Measurements from ENCODE around the gene BICRAL. TPM values are rescaled to one million over a fixed set of nuclear protein-coding genes. Genes with fewer than 3 reads are reported as not detected.
A peak's percentile ranks its signal among the peaks of the same experiment; 100 is the strongest.

The BICRAL gene
- total RNA-seq, 1 experiment from 2014 or later: 9.7 TPM

GRCh38 chr6:42896178-42896719 lies 114.4 kb downstream of the BICRAL start:
- POLR2A ChIA-PET: no interaction called here

GRCh38 chr6:42898891-42899361 lies 117.1 kb downstream of the BICRAL start:
- Mint-ChIP-seq H3K36me3 (no peaks in the 10 kb centered on the region), H3K9me3 (no peaks in the 10 kb centered on the region), H3K4me3 (no peak overlapping the region), H3K4me1 (peaks cover 32% of the 10 kb centered on the region), H3K27ac (no peak overlapping the region), H3K27me3 (ENCODE audit: low read depth) (no peaks in the 10 kb centered on the region)
- ATAC-seq (no peak), DNase-seq (ENCODE audit: low spot score) (peak; percentile 75)
- CTCF ChIA-PET: interaction anchor here (0.7 to 1.4 kb wide), 12 partner anchors 10 to 237 kb away, joined by 3 to 11 read pairs (median 4); partner anchors contain the start of genes PPP2R5D and RPL7L1
- POLR2A ChIA-PET: no interaction called here
- TF ChIP-seq IRF2 (CRISPR knock-in tag; IDR thresholded peaks at IDR 0.05; ENCODE audit: borderline replicate concordance, low read depth): no peak
- TF ChIP-seq CTCF (IDR thresholded peaks at IDR 0.05): peak; percentile 68

More at GRCh38 chr6:42896178-42896719, 114.4 kb downstream of the BICRAL start:
- no peaks in the 10 kb centered on the region for H3K9me3 Mint-ChIP-seq
- H3K4me3 Mint-ChIP-seq: no peak overlapping the region
- ATAC-seq (no peak), DNase-seq (ENCODE audit: low spot score) (no peak)
- no peaks in the 10 kb centered on the region for H3K27me3 Mint-ChIP-seq (ENCODE audit: low read depth)
- H3K4me1 Mint-ChIP-seq: peaks cover 25% of the 10 kb centered on the region
- CTCF ChIA-PET: interaction anchor here (1.2 kb wide), 1 partner anchor 234 kb away, joined by 3 read pairs; no protein-coding TSS in a partner anchor
- TF ChIP-seq PREB (CRISPR knock-in tag; IDR thresholded peaks at IDR 0.05; ENCODE audit: borderline replicate concordance) (no peak), ETV6 (CRISPR knock-in tag; IDR thresholded peaks at IDR 0.05) (no peak)
- no peaks in the 10 kb centered on the region for H3K36me3 Mint-ChIP-seq
- no peak overlapping the region for H3K27ac Mint-ChIP-seq

GRCh38 chr6:42899871-42900270 lies 118.0 kb downstream of the BICRAL start:
- H3K4me3 Mint-ChIP-seq: no peak overlapping the region
- POLR2A ChIA-PET: interaction anchor here (0.6 kb wide), 1 partner anchor 49 kb away, joined by 3 read pairs; no protein-coding TSS in a partner anchor
- DNase-seq (ENCODE audit: low spot score): no peak
- H3K36me3 Mint-ChIP-seq: no peaks in the 10 kb centered on the region
- CTCF ChIA-PET: interaction anchor here (0.8 to 3.6 kb wide), 4 partner anchors 12 to 244 kb away, joined by 3 to 19 read pairs (median 3); partner anchors contain the start of genes KLC4 and MRPL2
- no peaks in the 10 kb centered on the region for H3K9me3 Mint-ChIP-seq
- no peak for ATAC-seq
- no peaks in the 10 kb centered on the region for H3K27me3 Mint-ChIP-seq (ENCODE audit: low read depth)
- peak overlapping the region; percentile 69 for H3K27ac Mint-ChIP-seq
- H3K4me1 Mint-ChIP-seq: peaks cover 32% of the 10 kb centered on the region
- no peak for TF ChIP-seq SMAD3 (CRISPR knock-in tag; IDR thresholded peaks at IDR 0.05; ENCODE audit: borderline replicate concordance)
- TF ChIP-seq TEAD1 (CRISPR knock-in tag; IDR thresholded peaks at IDR 0.05): 0 out of 2 replicates have a peak, but pooled peaks have one; percentile 17
- no peak for TF ChIP-seq ZMAT4 (CRISPR knock-in tag; IDR thresholded peaks at IDR 0.05)
- TF ChIP-seq IRF1 (CRISPR knock-in tag; IDR thresholded peaks at IDR 0.05): no peak
- no peak for TF ChIP-seq E2F1 (CRISPR knock-in tag; IDR thresholded peaks at IDR 0.05)
- no peak for TF ChIP-seq ZNF232 (CRISPR knock-in tag; IDR thresholded peaks at IDR 0.05)
- no peak for TF ChIP-seq USF2 (CRISPR knock-in tag; IDR thresholded peaks at IDR 0.05)
- TF ChIP-seq CREM (CRISPR knock-in tag; IDR thresholded peaks at IDR 0.05): no peak
- peak; percentile 93 for TF ChIP-seq ZNF423 (CRISPR knock-in tag; IDR thresholded peaks at IDR 0.05)
- TF ChIP-seq TEAD4 (CRISPR knock-in tag; IDR thresholded peaks at IDR 0.05): no peak
- no peak for TF ChIP-seq ZBTB43 (CRISPR knock-in tag; IDR thresholded peaks at IDR 0.05)
- no peak for TF ChIP-seq ZNF138 (CRISPR knock-in tag; conservative IDR thresholded peaks at IDR 0.05)
- TF ChIP-seq FOXP1 (CRISPR knock-in tag; IDR thresholded peaks at IDR 0.05; ENCODE audit: borderline replicate concordance): no peak
- TF ChIP-seq ZNF425 (CRISPR knock-in tag; conservative IDR thresholded peaks at IDR 0.05): no peak

All from WTC11 (cell line).